BJ (cell line): Measurements from ENCODE around the gene ATP2A1. TPM values are rescaled to one million over a fixed set of nuclear protein-coding genes. Genes with fewer than 3 reads are reported as not detected.

Experiments used
- CTCF ChIA-PET: fragments of 350-600 bp; formaldehyde crosslinking; extraction: SDS; loops from one replicate; lab custom pipeline; 2021; ENCODE audit warnings: antibody characterized with exemption, inconsistent platforms; lab: Yijun Ruan, JAX
- POLR2A ChIA-PET: fragments of 300-600 bp; sonication (Branson Sonifier 250); formaldehyde crosslinking; extraction: SDS; loops from one replicate; lab custom pipeline; 2021; ENCODE audit warnings: antibody characterized with exemption; lab: Charles Lee
- DNase-seq: peaks from one replicate; pipeline ENCODE4 v3.0.0-alpha.2; 2011; ENCODE audit warnings: low read depth
- H3K27me3 ChIP-seq: 2 replicates; pipeline ENCODE4 v1.6.0; 2011; ENCODE audit warnings: low read length; ENCODE audit not compliant: control insufficient read depth, insufficient read depth
- H3K36me3 ChIP-seq: 2 replicates; pipeline ENCODE4 v1.5.1; 2011; ENCODE audit warnings: low read length; ENCODE audit not compliant: control insufficient read depth, insufficient read depth
- H3K4me3 ChIP-seq: 2 replicates; pipeline ENCODE4 v1.5.1; 2011; ENCODE audit warnings: low read depth, mild to moderate bottlenecking, control low read depth, low read length
- polyA plus RNA-seq: library from polyadenylated mRNA; depleted of rRNA; stranded (reverse); fragments of >200 nt; gene quantifications from 2 replicates; pipeline ENCODE4 v1.2.3, GENCODE V29; 2011
- TF ChIP-seq, protein P1 (sequence below): IDR thresholded peaks from 2 replicates; pipeline ENCODE4 v1.5.1; 2011; ENCODE audit warnings: low read depth, mild to moderate bottlenecking, control low read depth, inconsistent platforms, low read length, moderate library complexity; ENCODE audit not compliant: insufficient read depth

The ATP2A1 gene
- polyA plus RNA-seq, 1 experiment, result 0.44 TPM

DNA sequence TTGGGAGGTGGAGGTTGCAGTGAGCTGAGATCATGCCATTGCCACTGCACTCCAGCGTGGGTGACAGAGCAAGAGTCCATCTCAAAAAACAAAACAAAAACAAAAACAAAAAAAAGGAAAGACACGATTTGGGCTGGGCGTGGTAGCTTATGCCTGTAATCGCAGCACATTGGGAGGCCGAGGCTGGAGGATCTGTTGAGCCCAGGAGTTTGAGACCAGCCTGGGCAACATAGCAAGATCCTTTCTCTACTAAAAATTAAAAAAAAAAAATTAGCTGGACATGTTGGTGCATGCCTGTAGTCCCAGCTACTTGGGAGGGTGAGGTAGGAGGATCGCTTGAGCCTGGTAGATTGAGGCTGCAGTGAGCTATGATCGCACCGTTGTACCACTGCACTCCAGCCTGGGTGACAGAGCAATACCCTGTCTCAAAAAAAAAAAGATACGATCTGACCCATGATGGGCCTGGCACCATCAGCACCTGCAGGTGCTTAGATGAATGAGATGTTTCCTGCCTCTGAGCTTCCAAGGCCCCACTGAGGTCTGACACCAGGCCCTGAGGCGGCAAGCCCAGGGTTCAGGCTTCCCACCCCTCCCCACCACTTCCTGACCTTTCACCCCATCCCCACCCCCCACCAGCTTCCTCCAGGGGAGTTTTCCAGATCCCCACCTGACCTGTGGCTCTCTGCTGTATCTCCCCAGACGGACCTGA is 21.7 kb downstream of the ATP2A1 start:
- no peaks in the 10 kb centered on the region for H3K27me3 ChIP-seq
- TF ChIP-seq, protein P1, sequence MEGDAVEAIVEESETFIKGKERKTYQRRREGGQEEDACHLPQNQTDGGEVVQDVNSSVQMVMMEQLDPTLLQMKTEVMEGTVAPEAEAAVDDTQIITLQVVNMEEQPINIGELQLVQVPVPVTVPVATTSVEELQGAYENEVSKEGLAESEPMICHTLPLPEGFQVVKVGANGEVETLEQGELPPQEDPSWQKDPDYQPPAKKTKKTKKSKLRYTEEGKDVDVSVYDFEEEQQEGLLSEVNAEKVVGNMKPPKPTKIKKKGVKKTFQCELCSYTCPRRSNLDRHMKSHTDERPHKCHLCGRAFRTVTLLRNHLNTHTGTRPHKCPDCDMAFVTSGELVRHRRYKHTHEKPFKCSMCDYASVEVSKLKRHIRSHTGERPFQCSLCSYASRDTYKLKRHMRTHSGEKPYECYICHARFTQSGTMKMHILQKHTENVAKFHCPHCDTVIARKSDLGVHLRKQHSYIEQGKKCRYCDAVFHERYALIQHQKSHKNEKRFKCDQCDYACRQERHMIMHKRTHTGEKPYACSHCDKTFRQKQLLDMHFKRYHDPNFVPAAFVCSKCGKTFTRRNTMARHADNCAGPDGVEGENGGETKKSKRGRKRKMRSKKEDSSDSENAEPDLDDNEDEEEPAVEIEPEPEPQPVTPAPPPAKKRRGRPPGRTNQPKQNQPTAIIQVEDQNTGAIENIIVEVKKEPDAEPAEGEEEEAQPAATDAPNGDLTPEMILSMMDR, result no peak
- ChIA-PET CTCF (interaction anchor here (0.6 kb wide), 1 partner anchor 16 kb away, joined by 3 read pairs; no protein-coding TSS in a partner anchor), POLR2A (no interaction called here)
- no peak overlapping the region for H3K4me3 ChIP-seq
- DNase-seq, result no peak
- H3K36me3 ChIP-seq, result peaks cover 3% of the 10 kb centered on the region

- no peak for DNase-seq
- Histone ChIP-seq H3K27me3 (no peaks in the 10 kb centered on the region), H3K36me3 (peaks cover 3% of the 10 kb centered on the region), H3K4me3 (no peak overlapping the region)
- TF ChIP-seq, protein P1, result no peak
- ChIA-PET POLR2A (no interaction called here), CTCF (no interaction called here)
Measured at GRCh38 chr16:28900601-28901000, 22.3 kb downstream of the ATP2A1 start.

GRCh38 chr16:28901862-28902261 is 23.6 kb downstream of the ATP2A1 start:
- Histone ChIP-seq H3K36me3 (peaks cover 5% of the 10 kb centered on the region), H3K27me3 (no peaks in the 10 kb centered on the region), H3K4me3 (no peak overlapping the region)
- CTCF ChIA-PET, result no interaction called here
- TF ChIP-seq, protein P1, result no peak
- DNase-seq, result no peak
- POLR2A ChIA-PET, result no interaction called here

- Histone ChIP-seq H3K36me3 (peaks cover 5% of the 10 kb centered on the region), H3K27me3 (no peaks in the 10 kb centered on the region), H3K4me3 (no peak overlapping the region)
- ChIA-PET POLR2A (no interaction called here), CTCF (no interaction called here)
- TF ChIP-seq, protein P1, result no peak
- no peak for DNase-seq
Measured at GRCh38 chr16:28902909-28903308, 24.6 kb downstream of the ATP2A1 start.

DNA sequence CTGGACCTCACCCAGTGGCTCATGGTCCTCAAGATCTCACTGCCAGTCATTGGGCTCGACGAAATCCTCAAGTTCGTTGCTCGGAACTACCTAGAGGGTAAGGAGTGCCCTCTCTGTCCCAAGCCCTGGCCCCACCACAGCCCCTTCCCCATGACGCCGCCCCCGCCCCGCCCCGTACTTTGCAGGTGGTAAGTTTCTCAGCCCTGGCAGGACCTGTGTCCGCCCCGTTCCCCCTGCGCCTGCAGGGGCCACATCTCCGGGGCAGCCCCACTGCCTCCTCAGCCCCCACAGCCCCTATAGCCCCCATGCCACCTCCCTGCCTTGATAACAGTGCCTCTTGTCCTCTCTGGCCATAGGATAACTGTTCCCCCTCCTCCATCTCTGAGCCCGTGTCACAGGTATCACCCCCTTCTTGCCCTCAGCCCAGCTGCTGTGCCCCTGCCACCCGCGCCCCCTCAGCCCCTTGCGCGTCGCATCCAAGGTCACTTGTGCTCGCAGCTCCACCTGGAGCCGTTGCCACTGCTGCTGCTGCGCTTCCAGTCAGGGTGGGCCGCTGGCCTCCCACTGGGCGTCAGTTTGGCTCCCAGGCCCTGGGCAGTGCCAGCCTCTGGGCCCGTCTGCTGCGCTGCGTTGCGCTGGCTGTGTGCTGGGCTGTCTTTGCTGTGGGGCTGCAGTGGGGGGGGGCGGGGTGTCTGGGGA is 25.2 kb downstream of the ATP2A1 start:
- ChIA-PET POLR2A (no interaction called here), CTCF (no interaction called here)
- TF ChIP-seq, protein P1, result no peak
- DNase-seq, result no peak
- Histone ChIP-seq H3K4me3 (no peak overlapping the region), H3K36me3 (peaks cover 7% of the 10 kb centered on the region), H3K27me3 (no peaks in the 10 kb centered on the region)
